Activated T-helper 2 cell treated with anti-CD3 and anti-CD28 coated beads, Interferon-gamma antibody, Interleukin-2, Interleukin-4, amounts not matched to agents 10 μg/mL and 5 μg/mL and 100 μg/mL, durations not matched to agents 14 hours and 24 hours and 36 hours (primary cell): Measurements from ENCODE around the gene AGT. TPM values are rescaled to one million over a fixed set of nuclear protein-coding genes. Genes with fewer than 3 reads are reported as not detected.

Source experiments
- DNase-seq: peaks from one replicate; pipeline ENCODE4 v3.0.0; 2021; ENCODE audit warnings: low spot score
- H3K27ac Mint-ChIP-seq: one replicate; pipeline ENCODE4 v1.8.0; 2021; ENCODE audit warnings: mixed read lengths
- H3K27me3 Mint-ChIP-seq: one replicate; pipeline ENCODE4 v1.8.0; 2021; ENCODE audit warnings: low read depth, mixed read lengths
- H3K36me3 Mint-ChIP-seq: one replicate; pipeline ENCODE4 v1.8.0; 2021; ENCODE audit warnings: low read depth, mixed read lengths
- H3K4me1 Mint-ChIP-seq: one replicate; pipeline ENCODE4 v1.8.0; 2021; ENCODE audit warnings: low read depth, mixed read lengths
- H3K4me3 Mint-ChIP-seq: one replicate; pipeline ENCODE4 v1.8.0; 2021; ENCODE audit warnings: low read depth, mild to moderate bottlenecking, moderate library complexity, mixed read lengths
- H3K9me3 Mint-ChIP-seq: one replicate; pipeline ENCODE4 v1.8.0; 2021; ENCODE audit warnings: mixed read lengths
- intact Hi-C: fragments of 100-400 bp; cut with micrococcal nuclease; formaldehyde crosslinking; loops from one replicate; pipeline ENCODE4 v1.15.1; 2023
- total RNA-seq: library from RNA; stranded (reverse); gene quantifications from 2 replicates; pipeline ENCODE4 v1.2.3, GENCODE V29; 2022

AGT gene
- total RNA-seq, 1 donor from 2014 or later: not detected

DNA sequence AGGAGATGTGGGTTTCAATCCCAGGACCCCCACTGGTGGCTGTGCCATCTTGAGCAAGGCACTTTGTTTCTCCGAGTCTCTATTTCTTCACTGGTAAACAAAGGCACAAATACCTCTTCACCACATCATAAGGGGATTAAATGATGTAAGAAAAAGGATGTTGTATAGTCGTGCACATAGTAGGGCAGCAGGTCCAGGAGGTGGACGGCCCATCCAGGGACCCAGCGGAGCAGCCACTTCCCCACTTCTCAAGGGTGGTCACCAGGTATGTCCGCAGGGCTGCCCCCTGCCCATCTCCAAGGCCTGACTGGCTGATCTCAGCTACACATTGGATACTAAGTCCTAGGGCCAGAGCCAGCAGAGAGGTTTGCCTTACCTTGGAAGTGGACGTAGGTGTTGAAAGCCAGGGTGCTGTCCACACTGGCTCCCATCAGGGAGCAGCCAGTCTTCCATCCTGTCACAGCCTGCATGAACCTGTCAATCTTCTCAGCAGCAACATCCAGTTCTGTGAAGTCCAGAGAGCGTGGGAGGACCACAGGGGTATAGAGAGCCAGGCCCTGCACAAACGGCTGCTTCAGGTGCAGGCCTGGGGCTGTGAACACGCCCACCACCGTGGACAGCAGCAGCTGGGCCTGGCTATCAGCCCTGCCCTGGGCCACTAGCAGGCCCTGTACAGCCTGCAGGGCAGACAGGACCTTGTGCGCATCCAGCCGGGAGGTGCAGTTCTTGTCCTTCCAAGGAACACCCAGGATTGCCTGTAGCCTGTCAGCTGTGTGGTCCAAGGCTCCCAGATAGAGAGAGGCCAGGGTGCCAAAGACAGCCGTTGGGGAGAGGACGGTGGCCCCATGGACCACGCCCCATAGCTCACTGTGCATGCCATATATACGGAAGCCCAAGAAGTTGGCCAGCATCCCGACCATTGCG is 4.0 kb downstream of the AGT start:
- H3K9me3 Mint-ChIP-seq: no peaks in the 10 kb centered on the region
- no peak overlapping the region for H3K4me3 Mint-ChIP-seq
- no peaks in the 10 kb centered on the region for H3K36me3 Mint-ChIP-seq
- intact Hi-C loops: no loop called here
- no peak overlapping the region for H3K27ac Mint-ChIP-seq
- no peaks in the 10 kb centered on the region for H3K4me1 Mint-ChIP-seq
- DNase-seq: no peak
- peaks cover 12% of the 10 kb centered on the region for H3K27me3 Mint-ChIP-seq

DNA sequence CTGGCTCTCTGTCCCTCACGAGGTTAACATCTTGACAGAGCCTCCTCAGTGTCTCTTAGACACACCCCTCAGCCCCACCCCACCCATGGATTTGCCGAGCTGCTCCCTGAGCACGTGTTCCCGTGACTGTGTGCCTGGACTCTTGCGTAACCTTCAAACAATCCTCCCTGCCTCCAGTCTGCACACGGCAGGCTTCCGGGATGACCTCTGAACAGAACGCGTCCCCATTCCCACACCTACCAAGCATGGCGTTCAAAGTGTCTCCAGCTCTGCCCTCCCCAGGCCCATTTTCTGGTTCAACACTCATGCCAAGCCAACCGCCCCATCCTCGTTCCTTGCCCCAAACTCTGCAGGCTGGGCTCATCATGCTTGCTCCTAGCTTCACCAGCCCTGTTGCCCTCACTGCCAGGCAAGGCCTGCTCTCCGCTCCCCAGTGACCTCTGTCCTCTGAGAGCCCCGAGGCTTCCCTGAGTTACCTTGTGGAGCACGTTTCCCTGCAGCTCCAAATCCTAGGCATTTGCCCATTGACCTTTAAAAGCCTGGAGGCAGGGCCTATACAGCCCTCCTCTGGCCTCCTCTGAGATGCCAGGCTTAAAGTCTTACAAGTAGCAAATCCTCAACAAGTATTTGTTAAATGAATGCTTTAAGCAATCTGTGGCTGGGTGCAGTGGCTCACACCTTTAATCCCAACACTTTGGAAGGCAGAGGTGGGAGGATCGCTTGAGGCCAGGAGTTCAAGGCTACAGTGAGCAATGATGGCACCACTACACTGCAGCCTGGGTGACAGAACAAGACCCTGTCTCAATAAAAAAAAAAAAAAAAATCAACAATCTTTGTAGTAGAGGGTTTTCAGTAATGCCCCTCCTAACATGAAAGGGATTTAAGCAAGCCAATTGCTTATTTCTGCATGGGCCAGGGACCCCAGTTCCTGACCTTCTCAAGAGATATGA is 5.0 kb downstream of the AGT start:
- Mint-ChIP-seq H3K27ac (no peak overlapping the region), H3K36me3 (no peaks in the 10 kb centered on the region), H3K27me3 (peaks cover 9% of the 10 kb centered on the region), H3K4me3 (no peak overlapping the region), H3K4me1 (no peaks in the 10 kb centered on the region), H3K9me3 (no peaks in the 10 kb centered on the region)
- DNase-seq: no peak
- intact Hi-C loops: no loop called here

DNA sequence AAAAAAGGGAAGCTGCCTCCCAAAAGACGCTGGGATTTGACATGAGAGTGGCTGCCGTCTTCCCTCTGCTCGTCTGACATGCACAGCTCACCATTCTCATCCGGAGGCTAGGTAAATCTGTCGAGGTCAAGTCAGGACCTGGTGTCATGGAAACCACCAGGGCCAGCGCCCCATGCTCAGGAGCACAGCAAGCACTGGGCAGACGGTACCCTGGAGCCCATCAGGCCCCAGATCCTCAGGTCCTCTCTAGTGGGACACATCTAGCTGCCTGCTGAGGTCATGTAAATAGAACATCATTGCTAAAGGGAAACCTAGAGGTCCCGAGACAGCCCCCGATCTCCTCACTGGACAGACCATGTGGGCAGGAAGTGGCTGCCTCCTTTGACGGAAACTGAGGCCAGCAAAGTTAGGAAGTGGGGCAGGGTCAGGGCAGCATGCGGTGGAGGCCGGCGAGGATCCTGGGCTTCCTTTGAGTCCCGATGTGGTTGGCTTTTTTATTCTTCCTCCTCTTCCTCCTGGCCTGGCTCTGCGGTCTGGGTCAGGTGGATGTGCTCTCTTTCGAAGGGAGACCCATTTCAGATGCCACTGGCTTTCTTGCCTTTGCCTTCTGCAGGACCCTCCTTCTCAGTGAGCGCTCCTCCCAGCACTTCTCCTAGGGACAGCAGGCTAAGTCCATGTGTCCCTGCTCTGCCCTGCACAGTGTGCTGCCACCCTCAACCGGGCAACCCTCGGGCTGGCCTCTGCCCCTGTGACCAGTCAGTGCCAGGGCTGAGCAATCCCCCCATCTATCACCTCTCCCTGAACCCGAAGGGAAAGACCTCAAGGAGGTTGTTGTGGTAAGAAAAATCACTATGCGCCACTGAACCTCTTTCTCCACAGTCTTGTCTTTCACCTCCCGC is 5.9 kb downstream of the AGT start:
- H3K4me3 Mint-ChIP-seq: no peak overlapping the region
- H3K27ac Mint-ChIP-seq: no peak overlapping the region
- H3K36me3 Mint-ChIP-seq: no peaks in the 10 kb centered on the region
- no peaks in the 10 kb centered on the region for H3K9me3 Mint-ChIP-seq
- intact Hi-C loops: no loop called here
- no peak for DNase-seq
- H3K4me1 Mint-ChIP-seq: no peaks in the 10 kb centered on the region
- peaks cover 9% of the 10 kb centered on the region for H3K27me3 Mint-ChIP-seq

DNA sequence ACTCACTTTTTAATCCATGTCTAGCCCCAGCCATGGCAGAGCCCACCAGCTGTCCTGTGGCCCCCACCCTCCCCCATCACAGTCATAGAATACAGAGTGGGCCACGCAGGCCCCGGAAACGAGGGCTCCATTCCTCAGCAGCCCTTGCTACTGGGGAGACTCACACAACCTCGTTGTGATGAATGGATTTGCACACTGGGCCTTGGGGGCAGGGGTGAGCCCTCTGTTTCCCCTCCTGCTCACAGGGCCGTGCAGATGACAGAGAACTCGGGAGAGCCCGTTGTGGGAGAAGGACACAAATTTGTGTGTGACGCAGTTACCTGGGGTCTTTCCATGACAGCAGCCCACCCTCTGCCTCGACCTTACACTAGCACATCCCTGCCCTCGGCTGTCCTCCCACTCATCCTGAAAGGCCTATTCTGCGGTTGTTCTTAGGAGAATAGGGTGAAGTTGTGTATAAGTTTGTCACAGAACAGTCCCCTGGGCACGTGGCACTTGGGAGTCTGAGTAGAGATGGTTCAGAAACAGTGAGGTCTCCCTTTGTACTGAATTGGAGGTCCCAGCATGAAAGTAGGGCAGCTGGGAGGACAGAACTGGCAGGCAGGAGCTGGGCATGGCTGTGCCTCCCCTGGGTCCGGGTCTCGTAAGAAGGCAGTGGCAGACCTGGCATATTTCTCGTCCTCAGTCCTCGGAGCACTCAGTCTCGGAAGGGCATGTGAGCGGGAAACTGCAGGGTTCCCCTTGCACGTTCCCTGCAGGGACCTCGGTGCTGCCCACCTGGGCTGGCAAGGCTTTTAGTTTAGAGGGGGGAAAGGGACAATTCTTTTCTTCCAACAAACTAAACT is 6.8 kb downstream of the AGT start:
- H3K36me3 Mint-ChIP-seq: no peaks in the 10 kb centered on the region
- no peaks in the 10 kb centered on the region for H3K9me3 Mint-ChIP-seq
- H3K4me1 Mint-ChIP-seq: no peaks in the 10 kb centered on the region
- H3K27ac Mint-ChIP-seq: no peak overlapping the region
- H3K4me3 Mint-ChIP-seq: no peak overlapping the region
- intact Hi-C loops: no loop called here
- H3K27me3 Mint-ChIP-seq: peaks cover 9% of the 10 kb centered on the region
- no peak for DNase-seq

DNA sequence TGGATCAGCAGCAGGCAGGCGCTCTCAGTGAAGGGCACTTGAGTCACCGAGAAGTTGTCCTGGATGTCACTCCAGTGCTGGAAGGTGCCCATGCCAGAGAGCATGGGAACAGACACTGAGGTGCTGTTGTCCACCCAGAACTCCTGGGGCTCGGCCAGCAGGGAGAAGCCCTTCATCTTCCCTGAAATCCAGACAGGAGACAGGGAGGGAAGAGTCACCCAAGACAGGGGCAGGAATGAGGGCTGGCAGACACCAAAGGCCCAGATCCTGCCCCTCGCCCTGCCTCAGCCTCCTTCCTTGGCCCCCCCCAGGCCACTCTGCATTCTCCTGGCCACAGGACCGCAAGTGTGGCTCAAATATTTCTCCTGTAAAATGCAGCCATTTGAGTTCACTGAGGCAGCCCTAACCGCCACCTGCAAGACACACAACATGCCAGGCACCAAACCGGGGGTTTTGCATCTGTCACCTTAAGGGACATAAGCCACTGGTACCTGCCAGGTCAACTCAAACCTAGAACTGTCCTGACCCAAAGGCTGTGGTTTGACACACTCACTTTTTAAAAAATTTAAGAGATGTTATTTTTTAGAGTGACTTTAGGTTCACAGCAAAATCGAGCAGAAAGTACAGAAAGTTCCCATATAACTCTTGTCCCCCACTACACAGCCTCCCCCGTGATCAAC is 7.8 kb downstream of the AGT start:
- H3K36me3 Mint-ChIP-seq: no peaks in the 10 kb centered on the region
- H3K27ac Mint-ChIP-seq: no peak overlapping the region
- no peaks in the 10 kb centered on the region for H3K9me3 Mint-ChIP-seq
- intact Hi-C loops: no loop called here
- H3K27me3 Mint-ChIP-seq: peaks cover 9% of the 10 kb centered on the region
- no peak for DNase-seq
- H3K4me3 Mint-ChIP-seq: no peak overlapping the region
- H3K4me1 Mint-ChIP-seq: no peaks in the 10 kb centered on the region

DNA sequence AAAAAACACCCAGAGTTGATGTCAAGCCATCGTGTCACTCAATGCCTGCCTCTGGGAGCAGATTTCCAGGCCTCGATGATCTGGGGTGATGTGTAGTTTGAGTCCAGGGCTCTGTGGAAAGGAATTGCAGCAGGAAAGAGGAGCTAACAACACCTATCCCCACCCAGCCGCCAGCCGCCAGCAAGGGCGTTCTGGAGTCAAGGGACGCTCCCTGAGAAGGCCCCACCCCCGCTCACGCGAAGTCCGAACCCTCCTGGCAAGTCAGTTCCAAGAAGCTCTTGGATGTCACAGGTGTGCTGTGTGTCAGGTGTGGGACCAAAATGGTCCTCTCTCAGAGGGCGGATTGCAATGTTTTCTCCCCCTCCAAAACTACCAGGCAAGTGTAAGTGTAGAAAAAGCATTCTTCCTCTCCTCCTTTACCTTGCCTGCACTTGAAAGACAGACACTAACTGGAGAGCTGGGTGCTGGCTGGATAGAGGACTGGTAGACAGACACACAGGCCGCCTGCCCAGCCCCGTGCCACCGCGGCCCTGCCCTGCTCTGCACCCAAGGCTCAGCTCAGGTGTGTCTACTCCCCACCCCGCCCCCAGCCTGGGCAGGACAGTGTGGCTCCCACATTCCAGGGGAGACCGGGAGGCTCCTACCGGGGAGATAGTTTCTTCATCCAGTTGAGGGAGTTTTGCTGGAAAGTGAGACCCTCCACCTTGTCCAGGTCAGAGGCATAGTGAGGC is 8.5 kb downstream of the AGT start:
- no peaks in the 10 kb centered on the region for H3K4me1 Mint-ChIP-seq
- H3K27ac Mint-ChIP-seq: no peak overlapping the region
- intact Hi-C loops: no loop called here
- no peaks in the 10 kb centered on the region for H3K9me3 Mint-ChIP-seq
- H3K27me3 Mint-ChIP-seq: peaks cover 9% of the 10 kb centered on the region
- DNase-seq: no peak
- no peak overlapping the region for H3K4me3 Mint-ChIP-seq
- no peaks in the 10 kb centered on the region for H3K36me3 Mint-ChIP-seq

DNA sequence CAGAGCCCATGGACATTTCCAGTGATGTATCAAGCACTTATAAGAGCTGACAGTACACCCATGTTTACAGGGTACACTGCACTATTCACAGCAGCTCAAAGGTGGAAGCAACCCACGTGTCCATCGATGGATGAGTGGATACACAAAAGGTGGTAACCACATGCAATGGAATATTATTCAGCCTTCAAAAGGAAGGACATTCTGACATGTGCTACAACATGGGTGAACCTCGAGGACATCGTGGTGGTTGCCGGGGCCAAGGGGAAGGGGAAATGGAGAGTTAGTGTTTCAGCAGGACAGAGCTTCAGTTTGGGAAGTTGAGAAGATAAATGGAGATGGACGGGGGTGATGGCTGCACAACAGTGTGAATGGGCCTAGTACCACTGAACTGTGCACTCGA is 9.1 kb downstream of the AGT start:
- no peaks in the 10 kb centered on the region for H3K4me1 Mint-ChIP-seq

DNA sequence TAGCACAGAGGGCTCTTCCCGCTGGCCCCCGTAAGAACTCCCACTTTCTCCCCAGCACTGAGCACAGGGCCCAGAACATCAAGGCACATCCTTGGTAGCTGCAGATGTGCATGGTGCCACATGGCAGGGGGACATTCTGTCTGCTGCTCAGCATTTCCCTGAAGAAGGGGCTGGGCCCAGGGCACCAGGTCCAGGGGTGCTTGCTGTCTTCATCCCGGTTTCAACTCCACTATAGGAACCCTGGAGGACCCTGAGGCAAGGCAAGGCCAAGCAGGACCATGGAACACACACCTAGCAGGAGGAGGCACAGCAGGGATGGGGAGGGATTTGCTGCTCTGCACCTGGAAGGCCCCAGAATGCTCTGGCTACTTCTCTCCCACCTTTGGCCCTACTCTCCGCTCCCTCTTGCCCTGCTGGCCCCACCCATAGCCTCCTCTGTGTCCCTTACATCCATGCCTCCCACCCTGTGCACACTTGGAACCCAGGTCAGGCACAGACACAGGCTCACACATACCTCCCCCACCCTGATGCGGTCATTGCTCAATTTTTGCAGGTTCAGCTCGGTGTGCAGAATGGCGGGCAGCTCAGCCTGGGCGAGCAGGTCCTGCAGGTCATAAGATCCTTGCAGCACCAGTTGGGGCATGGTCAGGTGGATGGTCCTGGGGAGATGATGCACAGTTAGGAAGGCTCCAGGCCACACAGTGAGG is 10.1 kb downstream of the AGT start:
- no peaks in the 10 kb centered on the region for H3K36me3 Mint-ChIP-seq
- H3K9me3 Mint-ChIP-seq: no peaks in the 10 kb centered on the region
- no peaks in the 10 kb centered on the region for H3K4me1 Mint-ChIP-seq
- no peak overlapping the region for H3K4me3 Mint-ChIP-seq
- no peak for DNase-seq
- H3K27ac Mint-ChIP-seq: no peak overlapping the region
- intact Hi-C loops: no loop called here
- peaks cover 13% of the 10 kb centered on the region for H3K27me3 Mint-ChIP-seq

More for the DNA sequence above, 9.1 kb downstream of the AGT start:
- no peak for DNase-seq
- Mint-ChIP-seq H3K9me3 (no peaks in the 10 kb centered on the region), H3K4me3 (no peak overlapping the region), H3K36me3 (no peaks in the 10 kb centered on the region), H3K27ac (no peak overlapping the region), H3K27me3 (peaks cover 11% of the 10 kb centered on the region)
- intact Hi-C loops: no loop called here

DNA sequence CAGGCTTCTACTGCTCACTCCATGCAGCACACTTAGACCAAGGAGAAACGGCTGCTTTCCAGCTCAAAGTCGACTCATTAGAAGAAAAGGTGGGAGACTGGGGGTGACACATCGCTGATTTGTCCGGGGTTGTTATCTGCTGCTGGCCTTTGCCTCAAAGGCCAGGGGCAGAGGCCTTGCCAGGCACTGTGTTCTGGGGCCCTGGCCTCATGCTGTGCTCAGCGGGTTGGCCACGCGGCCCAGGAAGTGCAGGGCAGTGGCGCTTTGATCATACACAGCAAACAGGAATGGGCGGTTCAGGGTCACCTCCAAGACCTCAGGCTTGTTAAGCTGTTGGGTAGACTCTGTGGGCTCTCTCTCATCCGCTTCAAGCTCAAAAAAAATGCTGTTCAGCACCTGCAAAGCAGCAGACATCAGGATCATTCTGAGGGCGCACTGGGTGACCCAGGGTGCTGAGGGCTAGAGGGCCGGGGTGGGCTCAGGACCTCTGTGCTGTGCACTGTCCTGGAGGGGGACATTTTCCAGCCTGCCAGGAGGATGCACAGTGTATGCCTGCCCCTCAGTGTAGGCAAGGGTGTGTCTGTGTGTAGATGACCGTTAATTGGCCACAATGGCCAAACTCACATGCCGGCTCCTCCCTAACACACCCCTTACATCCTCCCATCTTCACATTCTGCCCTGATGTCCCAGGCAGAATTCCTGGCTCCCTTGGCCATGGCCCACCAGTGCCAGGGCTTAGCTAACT is 10.8 kb downstream of the AGT start:
- H3K36me3 Mint-ChIP-seq: no peaks in the 10 kb centered on the region
- no peak overlapping the region for H3K27ac Mint-ChIP-seq
- no peak overlapping the region for H3K4me3 Mint-ChIP-seq
- H3K4me1 Mint-ChIP-seq: no peaks in the 10 kb centered on the region
- intact Hi-C loops: no loop called here
- H3K27me3 Mint-ChIP-seq: peaks cover 7% of the 10 kb centered on the region
- H3K9me3 Mint-ChIP-seq: no peaks in the 10 kb centered on the region
- no peak for DNase-seq
